ENCODE data around the gene PSMA6. TPM values are rescaled to one million over a fixed set of nuclear protein-coding genes. Genes with fewer than 3 reads are reported as not detected.

The PSMA6 gene
- total RNA-seq, 1 experiment from 2014 or later: 307 TPM

DNA sequence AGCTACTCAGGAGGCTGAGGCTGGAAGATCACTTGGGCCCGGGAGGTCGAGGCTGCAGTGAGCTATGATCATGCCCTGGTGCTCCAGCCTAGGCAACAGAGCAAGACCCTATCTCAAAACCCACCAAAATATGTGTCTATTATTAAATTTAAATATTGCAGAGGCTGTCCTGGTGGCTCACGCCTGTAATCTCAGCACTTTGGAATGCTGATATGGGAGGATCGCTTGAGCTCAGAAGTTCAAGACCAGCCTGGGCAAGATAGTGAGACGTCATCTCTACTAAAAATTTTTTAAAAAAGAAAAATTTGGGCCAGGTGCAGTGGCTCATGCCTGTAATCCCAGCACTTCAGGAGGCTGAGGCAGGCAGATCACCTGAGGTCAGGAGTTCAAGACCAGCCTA lies 13.9 kb downstream of the PSMA6 start:
- H3K9me2 ChIP-seq (replicated peaks; ENCODE audit: low read length): no peaks in the 10 kb centered on the region
- H2AFZ ChIP-seq (ENCODE audit: low read length): no peak overlapping the region
- H3K36me3 ChIP-seq (ENCODE audit: low read depth, low read length): peaks cover 33% of the 10 kb centered on the region
- intact Hi-C loops (cut with micrococcal nuclease): no loop called here
- BruUV-seq (replicated peaks): no TSS peak
- no peaks in the 10 kb centered on the region for H3K4me1 ChIP-seq (ENCODE audit: insufficient read depth, low read length)
- no peaks in the 10 kb centered on the region for H3K9me3 ChIP-seq (ENCODE audit: low read length)
- DNase-seq (no peak), ATAC-seq (no peak)
- no peaks in the 10 kb centered on the region for H3K27me3 ChIP-seq (ENCODE audit: low read length)
- H3K4me2 ChIP-seq (ENCODE audit: low read length): no peak overlapping the region
- no peaks in the 10 kb centered on the region for H3F3A ChIP-seq (ENCODE audit: low read length, unreplicated experiment)
- H3K4me3 ChIP-seq (ENCODE audit: low read length): no peak overlapping the region
- no peak overlapping the region for H3K9ac ChIP-seq (ENCODE audit: low read length)
- peaks cover 75% of the 10 kb centered on the region for H3K79me2 ChIP-seq (ENCODE audit: low read length)
- H3K27ac ChIP-seq (ENCODE audit: low read length): no peak overlapping the region
- peaks cover 25% of the 10 kb centered on the region for H4K20me1 ChIP-seq (ENCODE audit: low read length)
- POLR2A ChIA-PET (ENCODE audit: unreplicated experiment): no interaction called here
- no peak for TF ChIP-seq EZH2 (IDR thresholded peaks at IDR 0.05; ENCODE audit: low read length, unreplicated experiment)
- no peak for TF ChIP-seq EZH2phosphoT487 (IDR thresholded peaks at IDR 0.05; ENCODE audit: borderline replicate concordance, low read length)
- no peak for TF ChIP-seq CTCF (conservative IDR thresholded peaks at IDR 0.05; ENCODE audit: low read depth, low read length)
- CTCF ChIA-PET: no interaction called here

DNA sequence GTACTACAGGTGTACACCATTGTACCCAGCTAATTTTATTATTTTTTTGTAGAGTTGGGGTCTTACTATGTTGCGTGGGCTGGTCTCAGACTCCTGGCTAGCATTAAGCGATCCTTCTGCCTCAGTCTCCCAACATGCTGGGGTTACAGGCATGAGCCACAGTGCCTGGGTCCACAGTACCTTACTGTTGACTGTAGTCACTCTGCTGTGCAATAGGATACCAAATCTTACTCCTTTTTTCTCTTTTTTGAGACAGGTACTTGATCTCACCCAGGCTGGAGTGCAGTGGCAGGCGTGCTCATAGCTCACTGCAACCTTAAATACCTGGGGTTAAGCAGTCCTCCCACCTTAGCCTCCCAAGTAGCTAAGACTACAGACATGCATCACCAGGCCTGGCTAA lies 25.6 kb downstream of the PSMA6 start:
- peaks cover 49% of the 10 kb centered on the region for H3K36me3 ChIP-seq (ENCODE audit: low read depth, low read length)
- H3K27me3 ChIP-seq (ENCODE audit: low read length): no peaks in the 10 kb centered on the region
- H3K79me2 ChIP-seq (ENCODE audit: low read length): no peaks in the 10 kb centered on the region
- no peaks in the 10 kb centered on the region for H3K4me1 ChIP-seq (ENCODE audit: insufficient read depth, low read length)
- ATAC-seq (no peak), DNase-seq (no peak)
- H4K20me1 ChIP-seq (ENCODE audit: low read length): no peaks in the 10 kb centered on the region
- ChIA-PET POLR2A (ENCODE audit: unreplicated experiment) (no interaction called here), CTCF (interaction anchor here (0.7 kb wide), 1 partner anchor 97 kb away, joined by 3 read pairs; no protein-coding TSS in a partner anchor)
- H3K9ac ChIP-seq (ENCODE audit: low read length): no peak overlapping the region
- no peaks in the 10 kb centered on the region for H3K9me3 ChIP-seq (ENCODE audit: low read length)
- BruUV-seq (replicated peaks): no TSS peak
- no peaks in the 10 kb centered on the region for H3K9me2 ChIP-seq (replicated peaks; ENCODE audit: low read length)
- intact Hi-C loops (cut with micrococcal nuclease): no loop called here
- H2AFZ ChIP-seq (ENCODE audit: low read length): no peak overlapping the region
- H3K4me3 ChIP-seq (ENCODE audit: low read length): no peak overlapping the region
- H3K4me2 ChIP-seq (ENCODE audit: low read length): no peak overlapping the region
- TF ChIP-seq EZH2 (IDR thresholded peaks at IDR 0.05; ENCODE audit: low read length, unreplicated experiment) (no peak), EZH2phosphoT487 (IDR thresholded peaks at IDR 0.05; ENCODE audit: borderline replicate concordance, low read length) (no peak), CTCF (conservative IDR thresholded peaks at IDR 0.05; ENCODE audit: low read depth, low read length) (no peak)
- no peaks in the 10 kb centered on the region for H3F3A ChIP-seq (ENCODE audit: low read length, unreplicated experiment)
- H3K27ac ChIP-seq (ENCODE audit: low read length): no peak overlapping the region

- POLR2A ChIA-PET (ENCODE audit: unreplicated experiment): no interaction called here
- Histone ChIP-seq H3K27me3 (ENCODE audit: low read length) (no peaks in the 10 kb centered on the region), H3K4me1 (ENCODE audit: insufficient read depth, low read length) (no peaks in the 10 kb centered on the region), H3F3A (ENCODE audit: low read length, unreplicated experiment) (no peaks in the 10 kb centered on the region), H3K27ac (ENCODE audit: low read length) (no peak overlapping the region), H3K9ac (ENCODE audit: low read length) (no peak overlapping the region), H3K4me2 (ENCODE audit: low read length) (no peak overlapping the region), H3K4me3 (ENCODE audit: low read length) (no peak overlapping the region), H3K9me2 (replicated peaks; ENCODE audit: low read length) (no peaks in the 10 kb centered on the region), H2AFZ (ENCODE audit: low read length) (no peak overlapping the region), H3K9me3 (ENCODE audit: low read length) (no peaks in the 10 kb centered on the region), H3K36me3 (ENCODE audit: low read depth, low read length) (peaks cover 35% of the 10 kb centered on the region), H3K79me2 (ENCODE audit: low read length) (no peaks in the 10 kb centered on the region), H4K20me1 (ENCODE audit: low read length) (no peaks in the 10 kb centered on the region)
- CTCF ChIA-PET: no interaction called here
- DNase-seq (no peak), ATAC-seq (no peak)
- BruUV-seq (replicated peaks): TSS peak; percentile 10
- TF ChIP-seq EZH2phosphoT487 (IDR thresholded peaks at IDR 0.05; ENCODE audit: borderline replicate concordance, low read length) (no peak), EZH2 (IDR thresholded peaks at IDR 0.05; ENCODE audit: low read length, unreplicated experiment) (no peak), CTCF (conservative IDR thresholded peaks at IDR 0.05; ENCODE audit: low read depth, low read length) (no peak)
- intact Hi-C loops (cut with micrococcal nuclease): no loop called here
Measured at GRCh38 chr14:35319509-35319908, 27.3 kb downstream of the PSMA6 start.

Data from PC-3 (cell line).